ENCODE data around the gene ITPR2.

ITPR2 gene

DNA sequence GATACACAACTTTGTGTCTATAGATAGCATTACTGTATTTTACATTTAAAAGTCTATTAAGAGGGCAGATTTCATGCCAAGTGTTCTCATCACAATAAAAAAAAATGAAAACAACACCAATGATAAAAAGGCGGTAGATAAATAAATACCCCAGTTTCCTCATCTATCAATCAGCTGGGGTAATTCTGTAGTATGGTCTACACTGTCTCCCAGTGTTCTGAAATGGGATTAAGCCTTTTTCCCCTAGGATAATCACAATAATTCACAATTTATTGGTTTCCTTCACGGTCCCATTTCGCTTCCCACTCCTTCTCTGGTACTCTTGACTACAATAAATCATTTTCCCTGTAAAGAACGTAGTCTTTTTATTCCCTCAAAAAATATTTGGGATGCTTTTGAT lies 523.4 kb downstream of the ITPR2 start:
- no peak for DNase-seq (ENCODE audit: low read depth)

DNA sequence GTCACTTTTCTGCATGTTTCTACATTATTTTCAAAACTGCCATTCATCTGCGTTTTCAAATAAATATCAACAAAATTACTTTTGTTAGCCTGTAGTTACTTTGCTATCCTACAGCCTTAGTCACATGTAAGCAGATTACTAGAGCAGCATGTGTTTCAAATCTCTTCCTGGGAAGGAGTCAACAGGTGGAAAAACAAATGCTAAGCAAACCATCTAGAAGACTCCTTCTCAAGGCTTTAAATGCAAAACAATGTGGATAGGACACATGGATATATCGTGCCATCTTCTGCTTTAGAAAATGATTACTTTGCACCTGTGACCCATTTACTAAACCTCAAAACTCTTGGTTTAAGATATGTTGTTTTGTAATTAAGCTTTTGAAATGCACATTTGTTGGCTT lies 528.7 kb downstream of the ITPR2 start:
- H3K4me3 ChIP-seq (ENCODE audit: low read depth, low read length): no peak overlapping the region
- TF ChIP-seq CTCF (IDR thresholded peaks at IDR 0.05; ENCODE audit: low read depth, low read length, missing control alignments): no peak
- DNase-seq (ENCODE audit: low read depth): no peak

More for the DNA sequence above, 523.4 kb downstream of the ITPR2 start:
- no peak overlapping the region for H3K4me3 ChIP-seq (ENCODE audit: low read depth, low read length)
- TF ChIP-seq CTCF (IDR thresholded peaks at IDR 0.05; ENCODE audit: low read depth, low read length, missing control alignments): no peak

DNA sequence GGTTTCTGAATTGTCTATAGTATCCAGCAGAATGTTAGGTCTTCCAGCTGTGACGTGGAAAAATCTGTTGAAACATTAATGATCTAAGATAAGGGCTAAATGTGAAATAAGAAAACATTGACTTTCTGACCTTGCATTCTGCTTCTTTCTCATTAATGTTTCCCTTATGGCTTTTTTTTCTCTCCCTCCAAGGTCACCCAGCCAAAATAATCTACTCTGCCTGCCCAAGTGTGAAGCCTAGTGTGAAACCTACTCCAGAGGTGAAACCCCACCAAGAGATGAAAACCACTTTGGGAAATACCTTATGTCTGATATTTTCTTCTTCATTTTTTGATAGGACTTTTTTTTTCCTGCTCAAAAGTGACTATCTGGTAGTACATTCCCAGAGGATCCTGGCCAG lies 529.6 kb downstream of the ITPR2 start:
- DNase-seq (ENCODE audit: low read depth): no peak
- H3K4me3 ChIP-seq (ENCODE audit: low read depth, low read length): no peak overlapping the region
- no peak for TF ChIP-seq CTCF (IDR thresholded peaks at IDR 0.05; ENCODE audit: low read depth, low read length, missing control alignments)

DNA sequence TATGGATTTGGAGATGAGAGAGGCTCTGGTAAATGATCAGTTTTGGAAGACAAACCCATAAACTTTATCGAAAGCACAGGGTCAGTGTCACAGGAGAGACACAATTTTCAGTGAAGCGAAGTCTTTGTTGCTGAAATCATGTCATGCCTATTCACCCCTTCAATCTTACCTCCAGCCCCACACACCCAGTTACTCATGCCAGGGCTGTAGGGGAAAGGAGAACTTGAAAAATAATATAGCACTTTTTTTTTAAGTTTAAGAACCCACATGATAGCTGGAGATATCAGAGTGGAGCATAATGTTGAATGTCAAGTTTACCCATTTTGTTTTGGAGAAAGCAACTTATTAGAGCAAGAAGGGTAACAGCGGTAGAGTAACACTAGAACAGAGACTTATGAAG lies 530.2 kb downstream of the ITPR2 start:
- DNase-seq (ENCODE audit: low read depth): no peak
- no peak for TF ChIP-seq CTCF (IDR thresholded peaks at IDR 0.05; ENCODE audit: low read depth, low read length, missing control alignments)
- H3K4me3 ChIP-seq (ENCODE audit: low read depth, low read length): no peak overlapping the region

- no peak for DNase-seq (ENCODE audit: low read depth)
- no peak overlapping the region for H3K4me3 ChIP-seq (ENCODE audit: low read depth, low read length)
- no peak for TF ChIP-seq CTCF (IDR thresholded peaks at IDR 0.05; ENCODE audit: low read depth, low read length, missing control alignments)
Measured at GRCh38 chr12:26299751-26300150, 533.2 kb downstream of the ITPR2 start.

DNA sequence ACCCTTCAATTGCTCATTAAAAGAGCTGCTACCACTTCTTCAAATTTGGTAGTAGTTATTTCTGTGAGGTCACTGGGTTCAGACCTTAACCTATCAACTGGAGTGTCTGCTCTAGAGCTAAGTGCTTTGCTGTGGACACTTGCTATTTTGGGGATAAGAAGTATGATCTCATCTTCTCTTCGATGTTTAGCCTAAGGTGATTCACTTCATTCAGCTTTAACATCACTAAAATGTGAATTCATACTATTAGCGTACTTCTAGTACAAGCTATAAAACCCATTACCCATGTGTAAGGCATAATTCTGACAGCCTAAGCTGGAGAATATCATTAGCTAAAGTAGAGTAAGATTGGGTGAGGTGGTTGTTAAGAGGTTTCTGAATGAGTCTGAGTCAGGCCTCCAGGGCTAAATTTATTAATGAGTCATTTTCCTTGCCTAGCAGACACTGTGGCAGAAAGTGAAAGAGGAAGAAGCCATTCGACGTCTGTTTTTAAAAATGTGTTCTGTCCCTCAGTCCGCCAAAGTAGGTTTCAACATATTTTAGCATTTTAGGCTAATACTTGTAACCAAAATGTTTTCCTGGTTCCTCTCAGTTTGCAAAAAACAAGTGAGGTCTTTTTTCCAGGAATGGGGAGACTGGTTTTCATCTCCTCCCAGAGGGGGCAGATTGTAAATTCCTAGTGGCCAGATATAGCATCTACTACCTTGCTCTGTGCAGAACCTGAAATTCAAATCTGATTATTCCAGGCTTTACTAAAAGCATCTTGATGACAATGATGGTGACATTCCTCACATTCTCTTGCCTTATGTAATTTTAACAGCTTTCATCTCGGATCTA lies 534.0 kb downstream of the ITPR2 start:
- peak; percentile 83 for DNase-seq (ENCODE audit: low read depth)
- TF ChIP-seq CTCF (IDR thresholded peaks at IDR 0.05; ENCODE audit: low read depth, low read length, missing control alignments): no peak
- no peak overlapping the region for H3K4me3 ChIP-seq (ENCODE audit: low read depth, low read length)
